ENCODE data around the gene ATF6. TPM values are rescaled to one million over a fixed set of nuclear protein-coding genes. Genes with fewer than 3 reads are reported as not detected.

Gene ATF6
- total and polyA plus RNA-seq, 4 donors = 10.0 to 22.5 (median 13.4) TPM

DNA sequence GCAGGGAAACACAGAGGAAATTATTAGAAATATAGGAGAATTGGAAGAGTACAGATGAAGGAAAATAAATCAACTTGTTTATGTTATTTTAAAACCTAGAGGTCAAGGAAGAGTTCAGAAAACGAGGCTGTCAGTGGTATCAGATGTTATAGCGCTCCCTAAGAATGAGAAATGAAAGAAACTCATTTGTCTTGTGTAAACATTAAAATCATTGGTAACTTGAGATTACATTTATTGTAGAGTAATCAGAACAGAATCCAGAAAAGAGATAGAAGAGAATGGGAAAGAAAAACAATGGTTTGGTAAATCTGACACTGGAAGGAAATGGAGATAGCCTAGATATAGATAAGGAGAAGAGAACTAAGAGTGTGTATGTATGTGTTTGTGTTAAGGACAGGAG is 106.4 kb downstream of the ATF6 start:
- H3K4me3 ChIP-seq (ENCODE audit: low read depth in 1 of 3, low read length in 3 of 3) = no peak overlapping the region
- no peaks in the 10 kb centered on the region for H3K27me3 ChIP-seq (ENCODE audit: control insufficient read depth in 4 of 4, insufficient read depth in 4 of 4, low read length in 3 of 4)
- peaks cover 0 to 7% (median 2%) of the 10 kb centered on the region in 4 donors for H3K4me1 ChIP-seq (ENCODE audit: control insufficient read depth in 4 of 4, insufficient read depth in 4 of 4, low read length in 3 of 4)
- no peaks in the 10 kb centered on the region for H3K9me3 ChIP-seq (ENCODE audit: control insufficient read depth in 4 of 4, low read length in 3 of 4)
- 82% methylated on average over 2 of the region's 2 CpGs for WGBS
- no peak overlapping the region for H3K27ac ChIP-seq (ENCODE audit: low read depth in 1 of 2, low read length in 2 of 2)
- H3K36me3 ChIP-seq (ENCODE audit: control insufficient read depth in 4 of 4, insufficient read depth in 3 of 4, low read depth in 1 of 4, low read length in 3 of 4) = peaks cover 0 to 5% (median 0%) of the 10 kb centered on the region in 4 donors
- TF ChIP-seq EGR1 (IDR thresholded peaks at IDR 0.05; ENCODE audit: low read depth in 2 of 2) (no peak), TAF1 (conservative IDR thresholded peaks at IDR 0.05) (no peak), HNF4A (conservative IDR thresholded peaks at IDR 0.05) (no peak), FOXA2 (IDR thresholded peaks at IDR 0.05) (no peak)
- TF ChIP-seq, protein P1, sequence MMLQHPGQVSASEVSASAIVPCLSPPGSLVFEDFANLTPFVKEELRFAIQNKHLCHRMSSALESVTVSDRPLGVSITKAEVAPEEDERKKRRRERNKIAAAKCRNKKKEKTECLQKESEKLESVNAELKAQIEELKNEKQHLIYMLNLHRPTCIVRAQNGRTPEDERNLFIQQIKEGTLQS (IDR thresholded peaks at IDR 0.05) = no peak
- DNase-seq (ENCODE audit: low spot score) = no peak
- H3K9ac ChIP-seq (ENCODE audit: low read depth in 1 of 2, low read length in 2 of 2) = no peak overlapping the region

DNA sequence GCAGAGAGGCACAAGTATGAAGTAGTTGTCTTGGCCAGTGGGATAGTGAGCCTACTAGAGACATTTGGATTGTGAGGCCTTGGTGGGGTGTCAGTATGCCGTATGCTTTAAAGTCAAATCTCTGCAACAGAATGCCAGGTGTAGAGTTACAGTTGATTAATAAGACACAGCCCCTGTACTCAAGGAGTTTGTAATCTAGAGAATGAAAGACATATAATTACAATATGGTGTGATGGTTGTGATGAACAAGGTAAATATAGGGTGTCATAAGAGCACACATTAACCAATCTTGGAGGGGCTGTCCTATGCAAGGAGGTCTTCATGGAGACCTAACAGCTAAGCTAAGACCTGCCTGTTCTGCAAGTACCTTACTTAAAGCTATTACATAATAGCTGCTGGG is 113.1 kb downstream of the ATF6 start:
- Histone ChIP-seq H3K9me3 (ENCODE audit: control insufficient read depth in 4 of 4, low read length in 3 of 4) (no peaks in the 10 kb centered on the region), H3K4me1 (ENCODE audit: control insufficient read depth in 4 of 4, insufficient read depth in 4 of 4, low read length in 3 of 4) (no peaks in the 10 kb centered on the region), H3K9ac (ENCODE audit: low read depth in 1 of 2, low read length in 2 of 2) (no peak overlapping the region), H3K4me3 (ENCODE audit: low read depth in 1 of 3, low read length in 3 of 3) (no peak overlapping the region), H3K27me3 (ENCODE audit: control insufficient read depth in 4 of 4, insufficient read depth in 4 of 4, low read length in 3 of 4) (no peaks in the 10 kb centered on the region), H3K27ac (ENCODE audit: low read depth in 1 of 2, low read length in 2 of 2) (no peak overlapping the region), H3K36me3 (ENCODE audit: control insufficient read depth in 4 of 4, insufficient read depth in 3 of 4, low read depth in 1 of 4, low read length in 3 of 4) (peaks cover 0 to 3% (median 0%) of the 10 kb centered on the region in 4 donors)
- TF ChIP-seq YY1 (IDR thresholded peaks at IDR 0.05) = no peak
- TF ChIP-seq, protein P2, sequence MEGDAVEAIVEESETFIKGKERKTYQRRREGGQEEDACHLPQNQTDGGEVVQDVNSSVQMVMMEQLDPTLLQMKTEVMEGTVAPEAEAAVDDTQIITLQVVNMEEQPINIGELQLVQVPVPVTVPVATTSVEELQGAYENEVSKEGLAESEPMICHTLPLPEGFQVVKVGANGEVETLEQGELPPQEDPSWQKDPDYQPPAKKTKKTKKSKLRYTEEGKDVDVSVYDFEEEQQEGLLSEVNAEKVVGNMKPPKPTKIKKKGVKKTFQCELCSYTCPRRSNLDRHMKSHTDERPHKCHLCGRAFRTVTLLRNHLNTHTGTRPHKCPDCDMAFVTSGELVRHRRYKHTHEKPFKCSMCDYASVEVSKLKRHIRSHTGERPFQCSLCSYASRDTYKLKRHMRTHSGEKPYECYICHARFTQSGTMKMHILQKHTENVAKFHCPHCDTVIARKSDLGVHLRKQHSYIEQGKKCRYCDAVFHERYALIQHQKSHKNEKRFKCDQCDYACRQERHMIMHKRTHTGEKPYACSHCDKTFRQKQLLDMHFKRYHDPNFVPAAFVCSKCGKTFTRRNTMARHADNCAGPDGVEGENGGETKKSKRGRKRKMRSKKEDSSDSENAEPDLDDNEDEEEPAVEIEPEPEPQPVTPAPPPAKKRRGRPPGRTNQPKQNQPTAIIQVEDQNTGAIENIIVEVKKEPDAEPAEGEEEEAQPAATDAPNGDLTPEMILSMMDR (IDR thresholded peaks at IDR 0.05; ENCODE audit: low read depth, low read length, missing input control) = no peak
- no peak for TF ChIP-seq FOXA2 (IDR thresholded peaks at IDR 0.05)
- no peak for TF ChIP-seq NR2F2 (IDR thresholded peaks at IDR 0.05)
- TF ChIP-seq SP1 (IDR thresholded peaks at IDR 0.05) = no peak
- TF ChIP-seq RXRA (IDR thresholded peaks at IDR 0.05) = no peak
- TF ChIP-seq, protein P3, sequence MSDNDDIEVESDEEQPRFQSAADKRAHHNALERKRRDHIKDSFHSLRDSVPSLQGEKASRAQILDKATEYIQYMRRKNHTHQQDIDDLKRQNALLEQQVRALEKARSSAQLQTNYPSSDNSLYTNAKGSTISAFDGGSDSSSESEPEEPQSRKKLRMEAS (IDR thresholded peaks at IDR 0.05) = no peak
- no peak for TF ChIP-seq HNF4G (IDR thresholded peaks at IDR 0.05)
- TF ChIP-seq FOXA1 (IDR thresholded peaks at IDR 0.05) = no peak
- TF ChIP-seq TAF1 (conservative IDR thresholded peaks at IDR 0.05) = no peak
- TF ChIP-seq, protein P1 (IDR thresholded peaks at IDR 0.05) = no peak
- no peak for TF ChIP-seq GABPA (IDR thresholded peaks at IDR 0.05 in 1 of 2, conservative IDR thresholded peaks at IDR 0.05 in 1 of 2)
- no peak for TF ChIP-seq RAD21 (IDR thresholded peaks at IDR 0.05)
- no peak for TF ChIP-seq JUND (IDR thresholded peaks at IDR 0.05)
- TF ChIP-seq, protein P4, sequence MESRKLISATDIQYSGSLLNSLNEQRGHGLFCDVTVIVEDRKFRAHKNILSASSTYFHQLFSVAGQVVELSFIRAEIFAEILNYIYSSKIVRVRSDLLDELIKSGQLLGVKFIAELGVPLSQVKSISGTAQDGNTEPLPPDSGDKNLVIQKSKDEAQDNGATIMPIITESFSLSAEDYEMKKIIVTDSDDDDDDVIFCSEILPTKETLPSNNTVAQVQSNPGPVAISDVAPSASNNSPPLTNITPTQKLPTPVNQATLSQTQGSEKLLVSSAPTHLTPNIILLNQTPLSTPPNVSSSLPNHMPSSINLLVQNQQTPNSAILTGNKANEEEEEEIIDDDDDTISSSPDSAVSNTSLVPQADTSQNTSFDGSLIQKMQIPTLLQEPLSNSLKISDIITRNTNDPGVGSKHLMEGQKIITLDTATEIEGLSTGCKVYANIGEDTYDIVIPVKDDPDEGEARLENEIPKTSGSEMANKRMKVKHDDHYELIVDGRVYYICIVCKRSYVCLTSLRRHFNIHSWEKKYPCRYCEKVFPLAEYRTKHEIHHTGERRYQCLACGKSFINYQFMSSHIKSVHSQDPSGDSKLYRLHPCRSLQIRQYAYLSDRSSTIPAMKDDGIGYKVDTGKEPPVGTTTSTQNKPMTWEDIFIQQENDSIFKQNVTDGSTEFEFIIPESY (IDR thresholded peaks at IDR 0.05) = no peak
- TF ChIP-seq EGR1 (IDR thresholded peaks at IDR 0.05; ENCODE audit: low read depth in 2 of 2) = no peak
- no peak for TF ChIP-seq HNF4A (conservative IDR thresholded peaks at IDR 0.05)
- TF ChIP-seq, protein P5, sequence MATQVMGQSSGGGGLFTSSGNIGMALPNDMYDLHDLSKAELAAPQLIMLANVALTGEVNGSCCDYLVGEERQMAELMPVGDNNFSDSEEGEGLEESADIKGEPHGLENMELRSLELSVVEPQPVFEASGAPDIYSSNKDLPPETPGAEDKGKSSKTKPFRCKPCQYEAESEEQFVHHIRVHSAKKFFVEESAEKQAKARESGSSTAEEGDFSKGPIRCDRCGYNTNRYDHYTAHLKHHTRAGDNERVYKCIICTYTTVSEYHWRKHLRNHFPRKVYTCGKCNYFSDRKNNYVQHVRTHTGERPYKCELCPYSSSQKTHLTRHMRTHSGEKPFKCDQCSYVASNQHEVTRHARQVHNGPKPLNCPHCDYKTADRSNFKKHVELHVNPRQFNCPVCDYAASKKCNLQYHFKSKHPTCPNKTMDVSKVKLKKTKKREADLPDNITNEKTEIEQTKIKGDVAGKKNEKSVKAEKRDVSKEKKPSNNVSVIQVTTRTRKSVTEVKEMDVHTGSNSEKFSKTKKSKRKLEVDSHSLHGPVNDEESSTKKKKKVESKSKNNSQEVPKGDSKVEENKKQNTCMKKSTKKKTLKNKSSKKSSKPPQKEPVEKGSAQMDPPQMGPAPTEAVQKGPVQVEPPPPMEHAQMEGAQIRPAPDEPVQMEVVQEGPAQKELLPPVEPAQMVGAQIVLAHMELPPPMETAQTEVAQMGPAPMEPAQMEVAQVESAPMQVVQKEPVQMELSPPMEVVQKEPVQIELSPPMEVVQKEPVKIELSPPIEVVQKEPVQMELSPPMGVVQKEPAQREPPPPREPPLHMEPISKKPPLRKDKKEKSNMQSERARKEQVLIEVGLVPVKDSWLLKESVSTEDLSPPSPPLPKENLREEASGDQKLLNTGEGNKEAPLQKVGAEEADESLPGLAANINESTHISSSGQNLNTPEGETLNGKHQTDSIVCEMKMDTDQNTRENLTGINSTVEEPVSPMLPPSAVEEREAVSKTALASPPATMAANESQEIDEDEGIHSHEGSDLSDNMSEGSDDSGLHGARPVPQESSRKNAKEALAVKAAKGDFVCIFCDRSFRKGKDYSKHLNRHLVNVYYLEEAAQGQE (IDR thresholded peaks at IDR 0.05) = no peak
- DNase-seq (ENCODE audit: low spot score) = no peak
- 98% methylated on average over 1 of the region's 1 CpG for WGBS

Measured in liver (tissue), 9 donors.